Measurements from ENCODE around the gene ELOVL7. TPM values are rescaled to one million over a fixed set of nuclear protein-coding genes. Genes with fewer than 3 reads are reported as not detected.

ELOVL7 gene
- total and polyA plus RNA-seq, 4 donors, result 2.9 to 5.9 (median 4.3) TPM

DNA sequence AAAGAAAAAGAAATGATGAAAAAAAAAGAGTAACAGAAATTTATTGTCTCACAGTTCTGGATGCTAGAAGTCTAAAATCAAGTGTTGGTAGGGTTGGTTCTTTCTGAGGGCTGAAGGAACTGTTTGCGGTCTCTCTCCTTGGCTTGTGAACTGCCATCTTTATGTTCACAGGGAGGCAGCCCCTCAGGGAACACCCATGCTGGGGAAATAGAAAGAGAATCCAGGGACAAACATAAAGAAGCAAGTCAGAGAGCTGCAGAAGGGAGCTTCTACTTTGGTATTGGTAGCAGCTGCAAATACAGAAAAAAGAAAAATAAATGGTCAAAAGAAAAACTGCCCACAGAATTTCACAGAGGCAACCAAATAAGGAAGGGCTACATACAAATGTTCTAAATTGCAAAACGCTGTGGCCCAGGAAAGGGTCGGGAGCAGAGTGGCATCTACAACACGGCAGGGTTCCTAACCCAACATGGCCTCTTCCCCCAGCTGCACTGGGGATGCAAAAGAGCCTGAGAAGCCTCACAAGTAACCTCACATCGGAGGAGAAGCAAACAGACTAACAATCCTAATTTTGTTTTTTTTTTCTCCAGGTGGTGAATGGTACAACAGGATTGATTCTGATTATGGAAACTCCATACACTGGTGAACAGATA lies 37.4 kb downstream of the ELOVL7 start:
- ATAC-seq (ENCODE audit: insufficient read depth, low FRiP score), result no peak
- Histone ChIP-seq H3K4me3 (no peak overlapping the region), H3K27ac (ENCODE audit: low read depth in 1 of 2, low read length in 1 of 2) (no peak overlapping the region), H3K4me1 (ENCODE audit: control insufficient read depth in 5 of 5, insufficient read depth in 5 of 5, low read length in 5 of 5) (no peaks in the 10 kb centered on the region), H3K36me3 (ENCODE audit: control insufficient read depth in 4 of 4, insufficient read depth in 4 of 4, low read length in 4 of 4) (no peaks in the 10 kb centered on the region), H3K27me3 (ENCODE audit: control insufficient read depth in 3 of 3, insufficient read depth in 3 of 3, low read length in 2 of 3) (no peaks in the 10 kb centered on the region), H3K9me3 (ENCODE audit: control insufficient read depth in 4 of 4, insufficient read depth in 3 of 4, low read length in 3 of 4) (no peaks in the 10 kb centered on the region), H3K9ac (ENCODE audit: insufficient read depth in 1 of 2, low read length in 2 of 2) (no peak overlapping the region)
- TF ChIP-seq, protein P1, sequence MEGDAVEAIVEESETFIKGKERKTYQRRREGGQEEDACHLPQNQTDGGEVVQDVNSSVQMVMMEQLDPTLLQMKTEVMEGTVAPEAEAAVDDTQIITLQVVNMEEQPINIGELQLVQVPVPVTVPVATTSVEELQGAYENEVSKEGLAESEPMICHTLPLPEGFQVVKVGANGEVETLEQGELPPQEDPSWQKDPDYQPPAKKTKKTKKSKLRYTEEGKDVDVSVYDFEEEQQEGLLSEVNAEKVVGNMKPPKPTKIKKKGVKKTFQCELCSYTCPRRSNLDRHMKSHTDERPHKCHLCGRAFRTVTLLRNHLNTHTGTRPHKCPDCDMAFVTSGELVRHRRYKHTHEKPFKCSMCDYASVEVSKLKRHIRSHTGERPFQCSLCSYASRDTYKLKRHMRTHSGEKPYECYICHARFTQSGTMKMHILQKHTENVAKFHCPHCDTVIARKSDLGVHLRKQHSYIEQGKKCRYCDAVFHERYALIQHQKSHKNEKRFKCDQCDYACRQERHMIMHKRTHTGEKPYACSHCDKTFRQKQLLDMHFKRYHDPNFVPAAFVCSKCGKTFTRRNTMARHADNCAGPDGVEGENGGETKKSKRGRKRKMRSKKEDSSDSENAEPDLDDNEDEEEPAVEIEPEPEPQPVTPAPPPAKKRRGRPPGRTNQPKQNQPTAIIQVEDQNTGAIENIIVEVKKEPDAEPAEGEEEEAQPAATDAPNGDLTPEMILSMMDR (IDR thresholded peaks at IDR 0.05; ENCODE audit: control extremely low read depth, extremely low read depth), result no peak
- 69 to 74% methylated on average over 5 of the region's 5 CpGs for WGBS, 2 donors
- no peak for DNase-seq

DNA sequence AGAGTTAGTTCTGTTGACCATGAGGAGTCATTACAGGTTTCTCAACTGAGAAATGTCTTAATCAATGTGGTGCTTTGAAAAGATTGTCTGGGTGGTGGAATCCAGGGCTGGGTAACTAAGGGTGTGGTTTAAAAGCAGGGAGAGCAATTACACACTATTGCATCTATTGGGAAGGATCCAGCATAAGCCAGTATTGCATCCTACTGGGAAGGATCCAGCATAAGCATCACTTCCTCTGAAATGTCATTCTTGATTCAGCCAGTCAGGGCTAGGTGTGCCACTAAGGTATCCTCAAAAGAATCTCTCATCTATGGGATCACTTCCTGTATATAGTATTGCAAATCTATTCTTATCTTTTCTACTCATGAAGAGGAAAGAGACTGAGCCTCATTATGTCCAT lies 38.6 kb downstream of the ELOVL7 start:
- Histone ChIP-seq H3K9ac (ENCODE audit: insufficient read depth in 1 of 2, low read length in 2 of 2) (no peak overlapping the region), H3K27me3 (ENCODE audit: control insufficient read depth in 3 of 3, insufficient read depth in 3 of 3, low read length in 2 of 3) (no peaks in the 10 kb centered on the region), H3K27ac (ENCODE audit: low read depth in 1 of 2, low read length in 1 of 2) (no peak overlapping the region), H3K36me3 (ENCODE audit: control insufficient read depth in 4 of 4, insufficient read depth in 4 of 4, low read length in 4 of 4) (no peaks in the 10 kb centered on the region), H3K4me3 (no peak overlapping the region), H3K4me1 (ENCODE audit: control insufficient read depth in 5 of 5, insufficient read depth in 5 of 5, low read length in 5 of 5) (no peaks in the 10 kb centered on the region), H3K9me3 (ENCODE audit: control insufficient read depth in 4 of 4, insufficient read depth in 3 of 4, low read length in 3 of 4) (no peaks in the 10 kb centered on the region)
- DNase-seq (no peak), ATAC-seq (ENCODE audit: insufficient read depth, low FRiP score) (no peak)
- TF ChIP-seq, protein P1 (IDR thresholded peaks at IDR 0.05; ENCODE audit: control extremely low read depth, extremely low read depth), result no peak

DNA sequence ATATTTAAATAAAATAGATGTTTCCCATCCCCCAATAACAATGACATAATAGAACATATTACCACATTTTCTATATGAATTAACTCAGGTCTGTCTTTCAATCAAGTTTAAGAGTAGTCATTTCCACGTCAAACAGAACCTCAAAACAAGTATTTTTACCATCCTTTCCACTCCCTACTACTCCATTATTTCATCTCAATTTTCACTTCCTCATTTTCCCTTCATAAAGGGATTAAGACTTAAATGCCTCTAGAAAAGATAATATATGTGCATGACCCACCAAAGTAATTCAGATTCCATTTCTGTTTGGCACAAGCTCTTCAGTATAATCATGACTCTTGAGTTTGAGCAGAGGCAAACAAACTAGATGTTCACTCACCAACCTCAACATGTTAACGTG lies 40.4 kb downstream of the ELOVL7 start:
- no peak for ATAC-seq (ENCODE audit: insufficient read depth, low FRiP score)

More for the DNA sequence above, 40.4 kb downstream of the ELOVL7 start:
- no peak overlapping the region for H3K9ac ChIP-seq (ENCODE audit: insufficient read depth in 1 of 2, low read length in 2 of 2)
- H3K27me3 ChIP-seq (ENCODE audit: control insufficient read depth in 3 of 3, insufficient read depth in 3 of 3, low read length in 2 of 3), result no peaks in the 10 kb centered on the region
- no peak overlapping the region for H3K27ac ChIP-seq (ENCODE audit: low read depth in 1 of 2, low read length in 1 of 2)
- H3K4me1 ChIP-seq (ENCODE audit: control insufficient read depth in 5 of 5, insufficient read depth in 5 of 5, low read length in 5 of 5), result no peaks in the 10 kb centered on the region
- no peaks in the 10 kb centered on the region for H3K36me3 ChIP-seq (ENCODE audit: control insufficient read depth in 4 of 4, insufficient read depth in 4 of 4, low read length in 4 of 4)
- 66 to 77% methylated on average over 2 of the region's 2 CpGs for WGBS, 2 donors
- TF ChIP-seq, protein P1 (IDR thresholded peaks at IDR 0.05; ENCODE audit: control extremely low read depth, extremely low read depth), result no peak
- no peak for DNase-seq
- H3K9me3 ChIP-seq (ENCODE audit: control insufficient read depth in 4 of 4, insufficient read depth in 3 of 4, low read length in 3 of 4), result no peaks in the 10 kb centered on the region
- no peak overlapping the region for H3K4me3 ChIP-seq

Measured in lung (tissue), 12 donors.